Measurements from ENCODE around the gene CCNI. TPM values are rescaled to one million over a fixed set of nuclear protein-coding genes. Genes with fewer than 3 reads are reported as not detected.
A peak's percentile ranks its signal among the peaks of the same experiment; 100 is the strongest.

CCNI gene
- total RNA-seq, 1 experiment from 2014 or later = 208 TPM

GRCh38 chr4:77073106-77073809, 2.5 kb downstream of the CCNI start:
- DNase-seq (ENCODE audit: low read depth, low spot score) (no peak), ATAC-seq (no peak)
- Histone ChIP-seq H3K79me2 (ENCODE audit: insufficient read depth, low read length) (peaks cover 66% of the 10 kb centered on the region), H3K4me1 (ENCODE audit: control insufficient read depth in 1 of 2, insufficient read depth in 2 of 2, low read length in 2 of 2) (peaks cover 14 to 21% of the 10 kb centered on the region in 2 experiments), H3K4me2 (ENCODE audit: low read length) (peak overlapping the region; percentile 94), H3K36me3 (ENCODE audit: control insufficient read depth in 1 of 2, insufficient read depth in 2 of 2, low read length in 2 of 2) (no peaks in the 10 kb centered on the region; a peak in 1 of 4 replicates), H3K27ac (ENCODE audit: low read depth, low read length) (no peak overlapping the region), H4K20me1 (ENCODE audit: insufficient read depth) (peaks cover 12% of the 10 kb centered on the region; the same call in 1 of the 2 replicates), H3K4me3 (replicated peaks in 1 of 2; ENCODE audit: low read depth in 1 of 2, low read length in 2 of 2) (no peak overlapping the region), H3K27me3 (ENCODE audit: insufficient read depth, low read length) (no peaks in the 10 kb centered on the region), H3K9me2 (ENCODE audit: insufficient read depth) (no peaks in the 10 kb centered on the region), H3K9ac (ENCODE audit: low read length) (0 out of 2 replicates have a peak overlapping the region, but pooled peaks have one; percentile 1), H3K9me3 (ENCODE audit: control insufficient read depth in 1 of 2, insufficient read depth in 1 of 2, low read depth in 1 of 2, low read length in 2 of 2) (no peaks in the 10 kb centered on the region), H2AFZ (ENCODE audit: low read depth, low read length, poor library complexity, severe bottlenecking) (no peak overlapping the region)
- intact Hi-C loops (cut with micrococcal nuclease) = no loop called here
- no TSS peak for BruUV-seq (replicated peaks)
- RAD21 ChIA-PET (ENCODE audit: low non-redundant PET in 1 of 2, low total read pairs in 2 of 2, uncharacterized antibody in 2 of 2, unreplicated experiment in 2 of 2) = no interaction called here
- CTCF ChIA-PET = no interaction called here
- POLR2A ChIA-PET = no interaction called here
- TF ChIP-seq MAX (IDR thresholded peaks at IDR 0.05) (no peak), POLR2A (IDR thresholded peaks at IDR 0.05; ENCODE audit: borderline replicate concordance, extremely low read depth, insufficient read depth, insufficient read length) (no peak), TCF7L2 (IDR thresholded peaks at IDR 0.05; ENCODE audit: borderline replicate concordance, extremely low read depth, insufficient read depth, insufficient read length) (no peak), POLR2AphosphoS5 (IDR thresholded peaks at IDR 0.05; ENCODE audit: low read depth, low read length) (no peak), YY1 (IDR thresholded peaks at IDR 0.05; ENCODE audit: extremely low read depth, insufficient replicate concordance, low read depth, low read length) (no peak), CTCF (IDR thresholded peaks at IDR 0.05 in 2 of 3, conservative IDR thresholded peaks at IDR 0.05 in 1 of 3; ENCODE audit: borderline replicate concordance in 1 of 3, insufficient read depth in 1 of 3, low read depth in 2 of 3, low read length in 2 of 3) (no peak), CEBPB (IDR thresholded peaks at IDR 0.05; ENCODE audit: low read depth) (no peak), JUND (IDR thresholded peaks at IDR 0.05) (no peak), EGR1 (IDR thresholded peaks at IDR 0.05; ENCODE audit: low read depth) (no peak), ATF3 (IDR thresholded peaks at IDR 0.05) (no peak)
